C4-2B (cell line): ENCODE results near the gene TMEM117.

Experiments used
- CTCF ChIP-seq: fragments of 450-650 bp; conservative IDR thresholded peaks from 2 replicates; pipeline ENCODE4 v1.5.1; 2017; ENCODE audit warnings: mild to moderate bottlenecking
- ZFX ChIP-seq: fragments of 450-650 bp; IDR thresholded peaks from 2 replicates; pipeline ENCODE4 v1.6.1; 2017

GRCh38 chr12:44159862-44160261 lies 324.0 kb downstream of the TMEM117 start:
- TF ChIP-seq CTCF, result no peak
- TF ChIP-seq ZFX, result no peak
